IPS-20b (cell line): Measurements from ENCODE around the gene ZMAT5.
A peak's percentile ranks its signal among the peaks of the same experiment; 100 is the strongest.

Source experiments
- H3K27ac ChIP-seq: one replicate; pipeline ENCODE4 v1.5.1; 2013; ENCODE audit warnings: low read length
- H3K27me3 ChIP-seq: 2 replicates; pipeline ENCODE4 v1.6.1; 2013; ENCODE audit warnings: mild to moderate bottlenecking, low read length, inconsistent platforms; ENCODE audit not compliant: insufficient read depth
- H3K36me3 ChIP-seq: 2 replicates; pipeline ENCODE4 v1.6.1; 2013; ENCODE audit warnings: low read depth, mild to moderate bottlenecking, inconsistent platforms, low read length, moderate library complexity; ENCODE audit not compliant: insufficient read depth
- H3K4me1 ChIP-seq: 2 replicates; pipeline ENCODE4 v1.6.1; 2013; ENCODE audit warnings: mild to moderate bottlenecking, control low read depth, inconsistent platforms, low read length, moderate library complexity; ENCODE audit not compliant: insufficient read depth
- H3K4me3 ChIP-seq: 2 replicates; pipeline ENCODE4 v1.5.1; 2013; ENCODE audit warnings: mild to moderate bottlenecking, low read length, inconsistent platforms
- H3K9ac ChIP-seq: 2 replicates; pipeline ENCODE4 v1.6.1; 2013; ENCODE audit warnings: low read depth, mild to moderate bottlenecking, inconsistent platforms, low read length, moderate library complexity
- H3K9me3 ChIP-seq: 2 replicates; pipeline ENCODE4 v1.6.1; 2013; ENCODE audit warnings: mild to moderate bottlenecking, low read depth, low read length, inconsistent platforms; ENCODE audit not compliant: insufficient read depth

Gene ZMAT5

GRCh38 chr22:29701155-29701999 is 65.4 kb downstream of the ZMAT5 start:
- Histone ChIP-seq H3K36me3 (no peaks in the 10 kb centered on the region), H3K4me3 (no peak overlapping the region), H3K4me1 (peaks cover 30% of the 10 kb centered on the region), H3K27ac (no peak overlapping the region), H3K27me3 (peaks cover 61% of the 10 kb centered on the region), H3K9me3 (no peaks in the 10 kb centered on the region), H3K9ac (no peak overlapping the region)

GRCh38 chr22:29700900-29701154 is 66.0 kb downstream of the ZMAT5 start:
- Histone ChIP-seq H3K27ac (no peak overlapping the region), H3K4me3 (no peak overlapping the region), H3K4me1 (peaks cover 30% of the 10 kb centered on the region), H3K9me3 (no peaks in the 10 kb centered on the region), H3K27me3 (peaks cover 60% of the 10 kb centered on the region), H3K9ac (no peak overlapping the region), H3K36me3 (no peaks in the 10 kb centered on the region)

- Histone ChIP-seq H3K9me3 (no peaks in the 10 kb centered on the region), H3K27ac (no peak overlapping the region), H3K9ac (no peak overlapping the region), H3K27me3 (peaks cover 56% of the 10 kb centered on the region), H3K4me1 (peaks cover 30% of the 10 kb centered on the region), H3K36me3 (no peaks in the 10 kb centered on the region; the same call in 1 of the 2 replicates), H3K4me3 (no peak overlapping the region)
Measured at GRCh38 chr22:29700206-29700899, 66.5 kb downstream of the ZMAT5 start.

- Histone ChIP-seq H3K27ac (no peak overlapping the region), H3K27me3 (peaks cover 35% of the 10 kb centered on the region), H3K4me1 (peaks cover 22% of the 10 kb centered on the region), H3K4me3 (no peak overlapping the region), H3K36me3 (peaks cover 3% of the 10 kb centered on the region; the same call in 1 of the 2 replicates), H3K9ac (no peak overlapping the region), H3K9me3 (no peaks in the 10 kb centered on the region)
Measured at GRCh38 chr22:29697853-29698598, 68.8 kb downstream of the ZMAT5 start.

GRCh38 chr22:29695129-29695926 is 71.5 kb downstream of the ZMAT5 start:
- Histone ChIP-seq H3K4me1 (peaks cover 28% of the 10 kb centered on the region), H3K4me3 (no peak overlapping the region), H3K27me3 (peaks cover 8% of the 10 kb centered on the region), H3K9ac (no peak overlapping the region), H3K27ac (no peak overlapping the region), H3K36me3 (peaks cover 3% of the 10 kb centered on the region; the same call in 1 of the 2 replicates), H3K9me3 (no peaks in the 10 kb centered on the region)

- Histone ChIP-seq H3K9ac (no peak overlapping the region), H3K27me3 (no peaks in the 10 kb centered on the region), H3K36me3 (peaks cover 3% of the 10 kb centered on the region; the same call in 1 of the 2 replicates), H3K27ac (no peak overlapping the region), H3K4me1 (peaks cover 38% of the 10 kb centered on the region), H3K4me3 (no peak overlapping the region), H3K9me3 (no peaks in the 10 kb centered on the region)
Measured at GRCh38 chr22:29693671-29694070, 73.1 kb downstream of the ZMAT5 start.

GRCh38 chr22:29693161-29693560 is 73.6 kb downstream of the ZMAT5 start:
- H3K27me3 ChIP-seq = no peaks in the 10 kb centered on the region
- no peak overlapping the region for H3K27ac ChIP-seq
- H3K36me3 ChIP-seq = peaks cover 3% of the 10 kb centered on the region; the same call in 1 of the 2 replicates
- H3K4me3 ChIP-seq = no peak overlapping the region
- no peak overlapping the region for H3K9ac ChIP-seq
- no peaks in the 10 kb centered on the region for H3K9me3 ChIP-seq
- H3K4me1 ChIP-seq = peaks cover 38% of the 10 kb centered on the region

- 0 out of 2 replicates have a peak overlapping the region, but pooled peaks have one; percentile 28 for H3K9ac ChIP-seq
- H3K9me3 ChIP-seq = no peaks in the 10 kb centered on the region
- H3K36me3 ChIP-seq = peaks cover 4% of the 10 kb centered on the region; the same call in 1 of the 2 replicates
- peaks cover 38% of the 10 kb centered on the region for H3K4me1 ChIP-seq
- no peaks in the 10 kb centered on the region for H3K27me3 ChIP-seq
- H3K4me3 ChIP-seq = no peak overlapping the region
- peak overlapping the region; percentile 48 for H3K27ac ChIP-seq
Measured at GRCh38 chr22:29692327-29692640, 74.5 kb downstream of the ZMAT5 start.

GRCh38 chr22:29691636-29692326 is 75.0 kb downstream of the ZMAT5 start:
- H3K9ac ChIP-seq = 0 out of 2 replicates have a peak overlapping the region, but pooled peaks have one; percentile 28
- H3K27ac ChIP-seq = peak overlapping the region; percentile 48
- H3K27me3 ChIP-seq = no peaks in the 10 kb centered on the region
- 0 out of 2 replicates have a peak overlapping the region, but pooled peaks have one; percentile 14 for H3K4me3 ChIP-seq
- H3K9me3 ChIP-seq = no peaks in the 10 kb centered on the region
- peaks cover 7% of the 10 kb centered on the region; the same call in 1 of the 2 replicates for H3K36me3 ChIP-seq
- H3K4me1 ChIP-seq = peaks cover 38% of the 10 kb centered on the region

GRCh38 chr22:29690476-29690875 is 76.3 kb downstream of the ZMAT5 start:
- Histone ChIP-seq H3K27ac (no peak overlapping the region), H3K36me3 (peaks cover 7% of the 10 kb centered on the region; the same call in 1 of the 2 replicates), H3K4me3 (no peak overlapping the region)

More at GRCh38 chr22:29690476-29690875, 76.3 kb downstream of the ZMAT5 start:
- Histone ChIP-seq H3K27me3 (no peaks in the 10 kb centered on the region), H3K4me1 (peaks cover 38% of the 10 kb centered on the region), H3K9ac (no peak overlapping the region), H3K9me3 (no peaks in the 10 kb centered on the region)
